Measurements from ENCODE around the gene SLC6A12. TPM values are rescaled to one million over a fixed set of nuclear protein-coding genes. Genes with fewer than 3 reads are reported as not detected.

Gene SLC6A12
- total RNA-seq, 1 experiment from 2014 or later: 0.79 TPM

DNA sequence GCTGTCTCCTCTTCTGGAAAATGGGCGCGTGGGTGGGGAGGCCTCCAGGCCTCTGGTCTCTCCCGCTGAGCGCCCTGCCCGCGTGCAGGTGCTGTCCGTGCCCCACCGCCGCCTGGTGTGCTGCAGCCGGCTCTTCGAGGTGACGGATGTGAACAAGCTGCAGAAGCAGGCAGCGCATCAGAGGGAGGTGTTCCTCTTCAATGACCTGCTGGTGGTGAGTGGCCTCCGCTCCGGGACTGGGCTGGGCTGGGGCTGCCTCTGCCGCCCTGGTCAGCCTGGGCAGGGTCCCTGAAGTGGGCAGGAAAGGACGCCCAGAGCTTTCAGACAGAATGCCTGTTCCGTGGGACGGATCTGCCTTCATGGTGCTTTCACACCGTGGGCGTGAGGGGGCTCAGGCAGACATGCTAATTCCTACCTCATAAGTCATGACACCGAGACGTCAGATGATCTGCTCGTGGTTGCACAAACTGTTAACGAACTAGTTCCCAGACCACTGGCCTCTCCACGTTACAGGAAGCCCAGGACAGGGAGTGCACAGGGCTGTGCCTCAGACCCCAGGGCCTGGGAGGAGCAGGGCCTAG, 50.5 kb downstream of the SLC6A12 start (continued):
- no peak for TF ChIP-seq FOXP1 (CRISPR knock-in tag; IDR thresholded peaks at IDR 0.05; ENCODE audit: borderline replicate concordance)
- TF ChIP-seq SP1 (CRISPR knock-in tag; conservative IDR thresholded peaks at IDR 0.05): no peak
- TF ChIP-seq SMAD3 (CRISPR knock-in tag; IDR thresholded peaks at IDR 0.05; ENCODE audit: borderline replicate concordance): no peak

DNA sequence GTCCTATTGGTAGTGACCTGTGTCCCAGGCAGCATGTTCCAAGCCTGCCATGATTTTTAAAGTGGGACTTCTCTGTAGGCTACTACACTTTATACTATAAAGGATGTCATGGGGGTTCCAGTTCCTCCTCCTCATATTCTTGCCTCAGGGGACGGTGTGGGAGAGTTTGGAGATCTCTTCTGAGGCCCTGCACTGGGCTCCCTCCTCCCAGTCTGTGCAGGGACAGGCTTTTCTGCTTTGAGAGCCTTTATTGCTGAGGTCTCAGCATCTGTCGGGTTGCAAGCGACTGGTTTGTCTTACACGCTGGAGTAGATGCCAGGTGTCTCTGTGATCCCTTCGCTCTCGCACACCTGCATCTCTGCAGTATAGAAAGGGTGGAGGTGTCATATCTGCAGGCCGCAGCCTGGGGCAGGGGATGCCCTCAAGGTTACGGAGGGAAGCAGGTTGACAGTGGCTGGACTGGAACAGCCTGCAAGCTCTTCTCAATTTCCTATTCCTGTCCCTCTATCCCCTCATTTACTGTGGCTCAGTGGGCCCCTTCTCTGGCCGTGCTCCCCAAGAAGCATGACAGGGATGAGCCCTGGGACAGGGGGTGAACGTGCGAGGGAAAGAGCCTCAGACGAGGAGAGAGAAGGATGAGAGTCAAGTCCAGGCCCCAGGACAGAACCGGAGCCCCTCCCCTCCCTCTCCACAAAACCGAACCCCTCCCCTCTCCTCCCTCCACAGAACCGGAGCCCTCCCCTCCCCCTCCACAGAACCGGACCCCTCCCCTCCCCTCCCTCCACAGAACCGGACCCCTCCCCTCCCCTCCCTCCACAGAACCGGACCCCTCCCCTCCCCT, 51.3 kb downstream of the SLC6A12 start:
- no peak overlapping the region for H3K4me3 Mint-ChIP-seq
- H3K4me1 Mint-ChIP-seq: peaks cover 12% of the 10 kb centered on the region
- ChIA-PET CTCF (interaction anchor here (2.1 kb wide), 1 partner anchor 57 kb away, joined by 7 read pairs; no protein-coding TSS in a partner anchor), POLR2A (no interaction called here)
- no peaks in the 10 kb centered on the region for H3K9me3 Mint-ChIP-seq
- TF ChIP-seq PREB (CRISPR knock-in tag; IDR thresholded peaks at IDR 0.05; ENCODE audit: borderline replicate concordance) (no peak), ZNF263 (CRISPR knock-in tag; IDR thresholded peaks at IDR 0.05; ENCODE audit: low read depth) (0 out of 2 replicates have a peak, but pooled peaks have one; percentile 36), SOX15 (CRISPR knock-in tag; IDR thresholded peaks at IDR 0.05) (no peak)
- no peak overlapping the region for H3K27ac Mint-ChIP-seq
- ATAC-seq (peak; percentile 45), DNase-seq (ENCODE audit: low spot score) (no peak)
- H3K27me3 Mint-ChIP-seq (ENCODE audit: low read depth): no peaks in the 10 kb centered on the region
- H3K36me3 Mint-ChIP-seq: no peaks in the 10 kb centered on the region

DNA sequence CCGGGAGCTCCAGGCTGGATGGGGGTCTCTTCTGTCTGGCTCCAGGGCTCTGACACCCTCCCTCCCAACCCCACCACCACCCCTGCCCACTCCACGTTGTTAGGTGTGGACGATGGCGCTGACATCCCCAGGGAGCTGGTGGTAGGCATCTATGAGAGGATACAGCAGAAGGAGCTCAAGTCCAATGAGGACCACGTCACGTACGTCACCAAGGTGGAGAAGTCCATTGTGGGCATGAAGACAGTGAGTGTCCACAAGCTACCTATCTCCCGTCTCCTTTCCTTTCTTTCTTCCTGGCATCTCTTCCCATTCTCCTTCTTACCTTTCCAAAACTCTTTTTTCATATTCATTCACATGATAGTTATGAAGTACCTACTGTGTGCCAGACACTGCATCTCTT, 52.1 kb downstream of the SLC6A12 start:
- peaks cover 5% of the 10 kb centered on the region for H3K4me1 Mint-ChIP-seq
- no peaks in the 10 kb centered on the region for H3K36me3 Mint-ChIP-seq
- H3K27ac Mint-ChIP-seq: no peak overlapping the region
- ChIA-PET POLR2A (no interaction called here), CTCF (interaction anchor here (1.4 to 2.1 kb wide), 2 partner anchors 27 to 58 kb away, joined by 3 to 7 read pairs; no protein-coding TSS in a partner anchor)
- H3K4me3 Mint-ChIP-seq: no peak overlapping the region
- no peaks in the 10 kb centered on the region for H3K27me3 Mint-ChIP-seq (ENCODE audit: low read depth)
- no peaks in the 10 kb centered on the region for H3K9me3 Mint-ChIP-seq
- ATAC-seq: no peak
- no peak for DNase-seq (ENCODE audit: low spot score)
- TF ChIP-seq ZNF416 (CRISPR knock-in tag; IDR thresholded peaks at IDR 0.05) (no peak), FOXJ3 (CRISPR knock-in tag; IDR thresholded peaks at IDR 0.05; ENCODE audit: borderline replicate concordance) (no peak), ZNF425 (CRISPR knock-in tag; conservative IDR thresholded peaks at IDR 0.05) (no peak), JAZF1 (CRISPR knock-in tag; IDR thresholded peaks at IDR 0.05) (no peak), E2F5 (CRISPR knock-in tag; IDR thresholded peaks at IDR 0.05) (no peak), ETV6 (CRISPR knock-in tag; IDR thresholded peaks at IDR 0.05) (no peak), SMAD3 (CRISPR knock-in tag; IDR thresholded peaks at IDR 0.05; ENCODE audit: borderline replicate concordance) (no peak), ATF3 (CRISPR knock-in tag; conservative IDR thresholded peaks at IDR 0.05) (no peak), NR2C2 (CRISPR knock-in tag; IDR thresholded peaks at IDR 0.05) (no peak), ZNF396 (CRISPR knock-in tag; IDR thresholded peaks at IDR 0.05; ENCODE audit: borderline replicate concordance) (no peak), ERG (CRISPR knock-in tag; IDR thresholded peaks at IDR 0.05) (no peak), GABPB1 (CRISPR knock-in tag; IDR thresholded peaks at IDR 0.05) (no peak)
- TF ChIP-seq, protein P1, sequence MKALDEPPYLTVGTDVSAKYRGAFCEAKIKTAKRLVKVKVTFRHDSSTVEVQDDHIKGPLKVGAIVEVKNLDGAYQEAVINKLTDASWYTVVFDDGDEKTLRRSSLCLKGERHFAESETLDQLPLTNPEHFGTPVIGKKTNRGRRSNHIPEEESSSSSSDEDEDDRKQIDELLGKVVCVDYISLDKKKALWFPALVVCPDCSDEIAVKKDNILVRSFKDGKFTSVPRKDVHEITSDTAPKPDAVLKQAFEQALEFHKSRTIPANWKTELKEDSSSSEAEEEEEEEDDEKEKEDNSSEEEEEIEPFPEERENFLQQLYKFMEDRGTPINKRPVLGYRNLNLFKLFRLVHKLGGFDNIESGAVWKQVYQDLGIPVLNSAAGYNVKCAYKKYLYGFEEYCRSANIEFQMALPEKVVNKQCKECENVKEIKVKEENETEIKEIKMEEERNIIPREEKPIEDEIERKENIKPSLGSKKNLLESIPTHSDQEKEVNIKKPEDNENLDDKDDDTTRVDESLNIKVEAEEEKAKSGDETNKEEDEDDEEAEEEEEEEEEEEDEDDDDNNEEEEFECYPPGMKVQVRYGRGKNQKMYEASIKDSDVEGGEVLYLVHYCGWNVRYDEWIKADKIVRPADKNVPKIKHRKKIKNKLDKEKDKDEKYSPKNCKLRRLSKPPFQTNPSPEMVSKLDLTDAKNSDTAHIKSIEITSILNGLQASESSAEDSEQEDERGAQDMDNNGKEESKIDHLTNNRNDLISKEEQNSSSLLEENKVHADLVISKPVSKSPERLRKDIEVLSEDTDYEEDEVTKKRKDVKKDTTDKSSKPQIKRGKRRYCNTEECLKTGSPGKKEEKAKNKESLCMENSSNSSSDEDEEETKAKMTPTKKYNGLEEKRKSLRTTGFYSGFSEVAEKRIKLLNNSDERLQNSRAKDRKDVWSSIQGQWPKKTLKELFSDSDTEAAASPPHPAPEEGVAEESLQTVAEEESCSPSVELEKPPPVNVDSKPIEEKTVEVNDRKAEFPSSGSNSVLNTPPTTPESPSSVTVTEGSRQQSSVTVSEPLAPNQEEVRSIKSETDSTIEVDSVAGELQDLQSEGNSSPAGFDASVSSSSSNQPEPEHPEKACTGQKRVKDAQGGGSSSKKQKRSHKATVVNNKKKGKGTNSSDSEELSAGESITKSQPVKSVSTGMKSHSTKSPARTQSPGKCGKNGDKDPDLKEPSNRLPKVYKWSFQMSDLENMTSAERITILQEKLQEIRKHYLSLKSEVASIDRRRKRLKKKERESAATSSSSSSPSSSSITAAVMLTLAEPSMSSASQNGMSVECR (CRISPR knock-in tag; IDR thresholded peaks at IDR 0.05; ENCODE audit: borderline replicate concordance): no peak
- TF ChIP-seq, protein P2, sequence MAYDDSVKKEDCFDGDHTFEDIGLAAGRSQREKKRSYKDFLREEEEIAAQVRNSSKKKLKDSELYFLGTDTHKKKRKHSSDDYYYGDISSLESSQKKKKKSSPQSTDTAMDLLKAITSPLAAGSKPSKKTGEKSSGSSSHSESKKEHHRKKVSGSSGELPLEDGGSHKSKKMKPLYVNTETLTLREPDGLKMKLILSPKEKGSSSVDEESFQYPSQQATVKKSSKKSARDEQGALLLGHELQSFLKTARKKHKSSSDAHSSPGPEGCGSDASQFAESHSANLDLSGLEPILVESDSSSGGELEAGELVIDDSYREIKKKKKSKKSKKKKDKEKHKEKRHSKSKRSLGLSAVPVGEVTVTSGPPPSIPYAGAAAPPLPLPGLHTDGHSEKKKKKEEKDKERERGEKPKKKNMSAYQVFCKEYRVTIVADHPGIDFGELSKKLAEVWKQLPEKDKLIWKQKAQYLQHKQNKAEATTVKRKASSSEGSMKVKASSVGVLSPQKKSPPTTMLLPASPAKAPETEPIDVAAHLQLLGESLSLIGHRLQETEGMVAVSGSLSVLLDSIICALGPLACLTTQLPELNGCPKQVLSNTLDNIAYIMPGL (CRISPR knock-in tag; IDR thresholded peaks at IDR 0.05): no peak
